ENCODE data around the gene NAT9. TPM values are rescaled to one million over a fixed set of nuclear protein-coding genes. Genes with fewer than 3 reads are reported as not detected.

The NAT9 gene
- total RNA-seq, 1 experiment from 2014 or later, result 63.5 TPM

DNA sequence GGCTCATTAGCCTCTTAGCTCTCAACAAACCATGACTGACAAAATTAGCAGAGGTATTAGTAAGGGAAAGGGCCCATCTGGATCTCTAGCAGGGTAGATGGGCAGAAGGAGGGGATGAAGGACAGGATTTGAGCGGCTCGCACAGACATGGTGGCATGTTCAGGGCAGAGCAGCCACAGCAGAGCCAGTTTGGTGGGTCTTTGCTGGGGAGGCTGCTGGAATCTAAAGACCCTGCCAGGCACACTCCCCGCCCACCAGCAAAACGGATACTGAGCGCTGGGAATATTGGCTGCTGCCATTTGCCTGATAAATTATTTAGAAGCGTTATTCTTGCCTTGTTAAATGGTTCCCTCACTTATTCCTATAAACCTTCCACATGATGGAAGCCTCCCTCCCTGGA lies 20.7 kb upstream of the NAT9 start:
- no peak overlapping the region for H4K5ac ChIP-seq (ENCODE audit: insufficient read length, low read depth, low read length)
- H2BK20ac ChIP-seq (ENCODE audit: low read depth, low read length, poor library complexity, severe bottlenecking), result no peak overlapping the region
- no peaks in the 10 kb centered on the region for H3K9me3 Mint-ChIP-seq
- WGBS (ENCODE audit: extremely low coverage, insufficient read length, low lambda C conversion rate), result no CpG with 5 or more reads among the region's 6 CpGs
- H3K4me3 Mint-ChIP-seq, result no peak overlapping the region
- H4K8ac ChIP-seq (replicated peaks; ENCODE audit: insufficient read length, low read depth, low read length), result no peak overlapping the region
- TF ChIP-seq, protein P1, sequence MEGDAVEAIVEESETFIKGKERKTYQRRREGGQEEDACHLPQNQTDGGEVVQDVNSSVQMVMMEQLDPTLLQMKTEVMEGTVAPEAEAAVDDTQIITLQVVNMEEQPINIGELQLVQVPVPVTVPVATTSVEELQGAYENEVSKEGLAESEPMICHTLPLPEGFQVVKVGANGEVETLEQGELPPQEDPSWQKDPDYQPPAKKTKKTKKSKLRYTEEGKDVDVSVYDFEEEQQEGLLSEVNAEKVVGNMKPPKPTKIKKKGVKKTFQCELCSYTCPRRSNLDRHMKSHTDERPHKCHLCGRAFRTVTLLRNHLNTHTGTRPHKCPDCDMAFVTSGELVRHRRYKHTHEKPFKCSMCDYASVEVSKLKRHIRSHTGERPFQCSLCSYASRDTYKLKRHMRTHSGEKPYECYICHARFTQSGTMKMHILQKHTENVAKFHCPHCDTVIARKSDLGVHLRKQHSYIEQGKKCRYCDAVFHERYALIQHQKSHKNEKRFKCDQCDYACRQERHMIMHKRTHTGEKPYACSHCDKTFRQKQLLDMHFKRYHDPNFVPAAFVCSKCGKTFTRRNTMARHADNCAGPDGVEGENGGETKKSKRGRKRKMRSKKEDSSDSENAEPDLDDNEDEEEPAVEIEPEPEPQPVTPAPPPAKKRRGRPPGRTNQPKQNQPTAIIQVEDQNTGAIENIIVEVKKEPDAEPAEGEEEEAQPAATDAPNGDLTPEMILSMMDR (conservative IDR thresholded peaks at IDR 0.05), result no peak
- no peak overlapping the region for H3K56ac ChIP-seq (ENCODE audit: insufficient read length, low read depth, low read length)
- no peak overlapping the region for H2AK5ac ChIP-seq (ENCODE audit: insufficient read length, low read length)
- H3K9ac ChIP-seq (ENCODE audit: extremely low read depth, insufficient read length, low read length), result no peak overlapping the region
- H3K36me3 Mint-ChIP-seq (ENCODE audit: insufficient read depth in 1 of 3, low read depth in 3 of 3), result peaks cover 9 to 55% (median 50%) of the 10 kb centered on the region in 3 experiments; a peak in 6 of 7 replicates
- H3K18ac ChIP-seq (ENCODE audit: insufficient read length, low read depth, low read length), result no peak overlapping the region
- no peak overlapping the region for H2BK120ac ChIP-seq (ENCODE audit: low read depth, low read length, poor library complexity, severe bottlenecking)
- H3K4me2 ChIP-seq (ENCODE audit: insufficient read depth, insufficient read length, low read length), result no peak overlapping the region
- no peak overlapping the region for H4K91ac ChIP-seq (ENCODE audit: insufficient read length, low read depth, low read length)
- no peaks in the 10 kb centered on the region for H3K4me1 Mint-ChIP-seq
- H3K9me3 ChIP-seq (ENCODE audit: control insufficient read depth, low read depth, low read length), result no peaks in the 10 kb centered on the region
- no peak overlapping the region for H3K14ac ChIP-seq (ENCODE audit: insufficient read depth, low read length)
- no peaks in the 10 kb centered on the region for H3K23me2 ChIP-seq (ENCODE audit: insufficient read length, low read depth, low read length, poor library complexity, severe bottlenecking)
- no peaks in the 10 kb centered on the region for H3K4me1 ChIP-seq (ENCODE audit: insufficient read depth, low read length)
- no peaks in the 10 kb centered on the region for H3K79me2 ChIP-seq (ENCODE audit: insufficient read depth, low read length)
- H3T11ph ChIP-seq (ENCODE audit: low read length), result no peak overlapping the region
- no peaks in the 10 kb centered on the region for H3K27me3 Mint-ChIP-seq (ENCODE audit: low read depth)
- no peak overlapping the region for H2BK5ac ChIP-seq (ENCODE audit: insufficient read length, low read length)
- H2BK15ac ChIP-seq (ENCODE audit: low read depth, low read length), result no peak overlapping the region
- DNase-seq, result no peak
- H3K23ac ChIP-seq (ENCODE audit: insufficient read length, low read depth, low read length), result no peak overlapping the region
- no peak overlapping the region for H3K27ac Mint-ChIP-seq
- no peak overlapping the region for H2BK12ac ChIP-seq (ENCODE audit: insufficient read length, low read depth, low read length)
- no peaks in the 10 kb centered on the region for H3K79me1 ChIP-seq (ENCODE audit: insufficient read depth, low read depth, low read length, poor library complexity, severe bottlenecking)
- no peak overlapping the region for H2AFZ ChIP-seq (ENCODE audit: low read length)
- H3K27ac ChIP-seq (ENCODE audit: insufficient read length, low read depth, low read length), result no peak overlapping the region
- no peaks in the 10 kb centered on the region for H4K20me1 ChIP-seq (ENCODE audit: control insufficient read depth, insufficient read depth, insufficient read length)
- no peaks in the 10 kb centered on the region for H3K27me3 ChIP-seq (ENCODE audit: insufficient read depth, low read length)
- no peak overlapping the region for H3K4ac ChIP-seq (ENCODE audit: low read depth, low read length)
